ENCODE measurements around the gene PCSK6.

DNA sequence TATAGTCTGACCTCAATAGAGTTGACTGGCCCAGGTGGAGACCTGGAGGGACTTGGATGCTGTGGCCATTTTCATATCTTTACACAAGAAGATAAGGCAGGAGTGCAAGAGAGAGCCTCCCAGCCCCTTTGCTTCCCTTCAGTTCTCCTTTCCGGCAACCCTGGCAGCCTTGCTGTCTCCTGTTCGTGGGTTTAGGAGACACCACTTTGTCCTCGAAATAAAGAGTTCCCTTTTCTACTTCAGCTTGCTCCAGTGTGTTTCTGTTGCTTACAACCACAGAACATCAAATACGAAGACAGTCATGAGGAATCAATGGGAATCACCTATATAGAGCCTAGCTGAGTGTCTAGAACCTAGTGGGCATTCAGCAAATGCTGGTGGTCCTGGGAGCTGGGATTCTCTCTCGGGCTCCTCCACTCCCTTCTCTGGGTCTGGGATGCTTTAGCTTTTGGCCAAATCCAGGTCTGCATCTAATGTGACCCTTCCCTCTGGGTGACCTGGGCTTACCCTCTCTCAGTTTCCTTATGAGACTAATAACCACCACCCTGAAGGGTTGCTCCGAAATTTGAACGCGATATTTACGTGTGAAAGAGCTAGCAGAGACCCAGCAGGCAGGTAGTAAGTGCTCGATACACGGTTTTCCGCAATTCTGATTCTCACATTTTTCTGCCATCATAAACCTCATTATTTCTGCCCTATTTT, 44.5 kb downstream of the PCSK6 start:
- TF ChIP-seq POLR2AphosphoS5 (IDR thresholded peaks at IDR 0.05) (no peak), POLR2A (IDR thresholded peaks at IDR 0.05) (no peak), CTCF (IDR thresholded peaks at IDR 0.05) (no peak)

Data from gastroesophageal sphincter (tissue), 3 donors.